HG03159 (cell line): ENCODE measurements around the gene TRIM40.

Experiments used
- ATAC-seq: cut with Tn5 transposase; IDR thresholded peaks from one replicate; pipeline ENCODE4 v1.9.1; 2021; ENCODE audit warnings: mild to moderate bottlenecking, moderate library complexity; ENCODE audit not compliant: unreplicated experiment

The TRIM40 gene

DNA sequence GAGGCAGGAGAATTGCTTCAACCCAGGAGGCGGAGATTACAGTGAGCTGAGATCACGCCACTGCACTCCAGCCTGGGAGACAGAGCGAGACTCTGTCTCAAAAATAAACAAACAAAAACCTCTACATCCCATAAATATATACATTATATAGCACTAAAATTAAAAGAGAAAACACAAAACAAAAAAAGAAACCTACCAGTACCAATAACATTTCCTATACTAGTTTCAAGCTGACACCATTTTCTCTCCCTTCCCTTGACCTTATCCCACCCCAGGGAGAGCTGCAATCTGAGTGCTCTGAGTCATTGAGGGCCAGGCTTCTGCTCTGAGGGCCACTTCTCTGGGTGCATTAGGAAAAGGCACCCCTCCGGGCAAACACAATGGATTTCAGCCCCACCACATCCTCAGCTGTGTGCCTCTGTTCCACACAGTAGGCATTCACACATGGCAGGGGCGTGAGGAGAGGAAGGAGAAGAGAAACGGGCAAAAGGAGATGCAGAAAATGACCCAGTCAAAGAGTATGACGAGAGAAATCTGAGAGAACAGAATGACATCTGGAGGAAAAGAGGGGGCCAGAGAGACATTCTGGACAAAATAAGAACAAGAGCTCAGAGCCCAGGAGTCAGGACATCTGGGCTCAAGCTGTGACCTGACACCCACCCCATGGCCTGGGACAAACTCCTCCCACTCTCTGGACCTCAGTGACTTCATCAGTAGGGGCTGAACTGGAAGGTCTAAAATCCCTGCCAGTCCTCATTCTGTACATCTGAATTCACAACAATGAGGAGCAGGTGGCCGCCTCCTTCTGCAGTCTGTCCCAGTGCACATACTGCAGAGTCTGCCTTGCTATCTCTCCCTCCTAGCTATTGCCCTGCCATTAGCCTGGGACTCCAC lies 59.1 kb downstream of the TRIM40 start:
- ATAC-seq: no peak

GRCh38 chr6:30195951-30196350 lies 60.0 kb downstream of the TRIM40 start:
- no peak for ATAC-seq

DNA sequence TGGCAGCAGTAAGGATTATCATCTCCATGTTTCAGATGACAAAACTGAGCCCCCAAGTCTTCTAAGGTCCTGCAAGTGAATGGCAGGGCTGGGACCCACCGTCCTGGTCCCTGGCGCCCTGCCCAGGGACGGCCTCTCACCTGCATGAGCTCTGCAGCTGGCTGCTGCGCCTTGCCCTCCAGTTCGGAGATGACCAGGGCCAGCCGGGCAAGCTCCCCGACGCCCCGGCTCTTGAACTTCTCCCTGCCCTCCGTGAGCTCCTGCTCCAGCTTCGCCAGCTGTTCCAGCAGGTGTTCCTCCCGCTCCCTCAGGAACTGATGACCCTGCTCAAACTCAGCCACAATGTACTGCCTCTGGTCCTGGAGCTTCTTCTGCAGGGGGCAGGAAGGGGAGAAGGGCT lies 60.4 kb downstream of the TRIM40 start:
- ATAC-seq: no peak
